ENCODE measurements around the gene MRFAP1. TPM values are rescaled to one million over a fixed set of nuclear protein-coding genes. Genes with fewer than 3 reads are reported as not detected.

Gene MRFAP1
- total and polyA plus RNA-seq, 2 donors (not counting 1 experiment from before 2014, with no cell fraction given): 99.1 to 261 TPM

- Histone ChIP-seq H2AFZ (ENCODE audit: low read length) (peak overlapping the region; percentile 53), H3K4me2 (ENCODE audit: extremely low read depth, insufficient read depth, low read length) (peak overlapping the region; percentile 80), H3K27ac (ENCODE audit: insufficient read depth, low read length) (no peak overlapping the region), H3K4me1 (ENCODE audit: control insufficient read depth, extremely low read depth, insufficient read depth, low read length) (no peaks in the 10 kb centered on the region), H4K20me1 (ENCODE audit: control insufficient read depth, extremely low read depth, insufficient read depth, low read length) (no peaks in the 10 kb centered on the region), H3K9ac (ENCODE audit: insufficient read depth, low read length) (no peak overlapping the region), H3K27me3 (ENCODE audit: control insufficient read depth, insufficient read depth, low read length) (peaks cover 7% of the 10 kb centered on the region), H3K4me3 (replicated peaks in 1 of 4; ENCODE audit: control extremely low read depth in 1 of 4, insufficient read depth in 1 of 4, low read depth in 3 of 4, low read length in 4 of 4) (peak overlapping the region; percentile 19 to 46 (median 36)), H3K9me3 (ENCODE audit: control insufficient read depth, insufficient read depth, low read depth, low read length) (no peaks in the 10 kb centered on the region), H3K36me3 (ENCODE audit: control insufficient read depth, insufficient read depth, low read length) (no peaks in the 10 kb centered on the region), H3K79me2 (ENCODE audit: control insufficient read depth, insufficient read depth, low read length) (no peaks in the 10 kb centered on the region)
- TF ChIP-seq EZH2 (IDR thresholded peaks at IDR 0.05; ENCODE audit: low read length, missing control alignments): no peak
- TF ChIP-seq, protein P1, sequence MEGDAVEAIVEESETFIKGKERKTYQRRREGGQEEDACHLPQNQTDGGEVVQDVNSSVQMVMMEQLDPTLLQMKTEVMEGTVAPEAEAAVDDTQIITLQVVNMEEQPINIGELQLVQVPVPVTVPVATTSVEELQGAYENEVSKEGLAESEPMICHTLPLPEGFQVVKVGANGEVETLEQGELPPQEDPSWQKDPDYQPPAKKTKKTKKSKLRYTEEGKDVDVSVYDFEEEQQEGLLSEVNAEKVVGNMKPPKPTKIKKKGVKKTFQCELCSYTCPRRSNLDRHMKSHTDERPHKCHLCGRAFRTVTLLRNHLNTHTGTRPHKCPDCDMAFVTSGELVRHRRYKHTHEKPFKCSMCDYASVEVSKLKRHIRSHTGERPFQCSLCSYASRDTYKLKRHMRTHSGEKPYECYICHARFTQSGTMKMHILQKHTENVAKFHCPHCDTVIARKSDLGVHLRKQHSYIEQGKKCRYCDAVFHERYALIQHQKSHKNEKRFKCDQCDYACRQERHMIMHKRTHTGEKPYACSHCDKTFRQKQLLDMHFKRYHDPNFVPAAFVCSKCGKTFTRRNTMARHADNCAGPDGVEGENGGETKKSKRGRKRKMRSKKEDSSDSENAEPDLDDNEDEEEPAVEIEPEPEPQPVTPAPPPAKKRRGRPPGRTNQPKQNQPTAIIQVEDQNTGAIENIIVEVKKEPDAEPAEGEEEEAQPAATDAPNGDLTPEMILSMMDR (conservative IDR thresholded peaks at IDR 0.05 in 1 of 2, IDR thresholded peaks at IDR 0.05 in 1 of 2; ENCODE audit: low read depth in 1 of 2, low read length in 2 of 2): no peak
- DNase-seq (ENCODE audit: low read depth in 2 of 2): peak; percentile 15 to 55
Measured at GRCh38 chr4:6658597-6659075, 18.2 kb downstream of the MRFAP1 start.

GRCh38 chr4:6659897-6660296 lies 19.4 kb downstream of the MRFAP1 start:
- TF ChIP-seq, protein P1 (conservative IDR thresholded peaks at IDR 0.05 in 1 of 2, IDR thresholded peaks at IDR 0.05 in 1 of 2; ENCODE audit: low read depth in 1 of 2, low read length in 2 of 2): no peak
- no peak for TF ChIP-seq EZH2 (IDR thresholded peaks at IDR 0.05; ENCODE audit: low read length, missing control alignments)
- no peaks in the 10 kb centered on the region for H4K20me1 ChIP-seq (ENCODE audit: control insufficient read depth, extremely low read depth, insufficient read depth, low read length)
- no peak overlapping the region for H3K4me2 ChIP-seq (ENCODE audit: extremely low read depth, insufficient read depth, low read length)
- H3K9ac ChIP-seq (ENCODE audit: insufficient read depth, low read length): no peak overlapping the region
- no peak overlapping the region for H3K4me3 ChIP-seq (replicated peaks in 1 of 4; ENCODE audit: control extremely low read depth in 1 of 4, insufficient read depth in 1 of 4, low read depth in 3 of 4, low read length in 4 of 4)
- peaks cover 12% of the 10 kb centered on the region for H3K27me3 ChIP-seq (ENCODE audit: control insufficient read depth, insufficient read depth, low read length)
- H3K9me3 ChIP-seq (ENCODE audit: control insufficient read depth, insufficient read depth, low read depth, low read length): no peaks in the 10 kb centered on the region
- H2AFZ ChIP-seq (ENCODE audit: low read length): no peak overlapping the region
- H3K36me3 ChIP-seq (ENCODE audit: control insufficient read depth, insufficient read depth, low read length): no peaks in the 10 kb centered on the region
- H3K4me1 ChIP-seq (ENCODE audit: control insufficient read depth, extremely low read depth, insufficient read depth, low read length): no peaks in the 10 kb centered on the region
- DNase-seq (ENCODE audit: low read depth in 2 of 2): no peak
- no peak overlapping the region for H3K27ac ChIP-seq (ENCODE audit: insufficient read depth, low read length)
- H3K79me2 ChIP-seq (ENCODE audit: control insufficient read depth, insufficient read depth, low read length): no peaks in the 10 kb centered on the region

GRCh38 chr4:6660430-6660829 lies 19.9 kb downstream of the MRFAP1 start:
- H2AFZ ChIP-seq (ENCODE audit: low read length): no peak overlapping the region
- H3K4me1 ChIP-seq (ENCODE audit: control insufficient read depth, extremely low read depth, insufficient read depth, low read length): no peaks in the 10 kb centered on the region
- H3K27ac ChIP-seq (ENCODE audit: insufficient read depth, low read length): no peak overlapping the region
- no peak overlapping the region for H3K4me3 ChIP-seq (replicated peaks in 1 of 4; ENCODE audit: control extremely low read depth in 1 of 4, insufficient read depth in 1 of 4, low read depth in 3 of 4, low read length in 4 of 4)
- H4K20me1 ChIP-seq (ENCODE audit: control insufficient read depth, extremely low read depth, insufficient read depth, low read length): no peaks in the 10 kb centered on the region
- no peaks in the 10 kb centered on the region for H3K79me2 ChIP-seq (ENCODE audit: control insufficient read depth, insufficient read depth, low read length)
- H3K9ac ChIP-seq (ENCODE audit: insufficient read depth, low read length): no peak overlapping the region
- H3K4me2 ChIP-seq (ENCODE audit: extremely low read depth, insufficient read depth, low read length): no peak overlapping the region
- H3K9me3 ChIP-seq (ENCODE audit: control insufficient read depth, insufficient read depth, low read depth, low read length): no peaks in the 10 kb centered on the region
- no peak for TF ChIP-seq EZH2 (IDR thresholded peaks at IDR 0.05; ENCODE audit: low read length, missing control alignments)
- TF ChIP-seq, protein P1 (conservative IDR thresholded peaks at IDR 0.05 in 1 of 2, IDR thresholded peaks at IDR 0.05 in 1 of 2; ENCODE audit: low read depth in 1 of 2, low read length in 2 of 2): no peak
- H3K36me3 ChIP-seq (ENCODE audit: control insufficient read depth, insufficient read depth, low read length): no peaks in the 10 kb centered on the region
- peaks cover 17% of the 10 kb centered on the region for H3K27me3 ChIP-seq (ENCODE audit: control insufficient read depth, insufficient read depth, low read length)
- DNase-seq (ENCODE audit: low read depth in 2 of 2): no peak
